Stimulated activated CD4-positive, alpha-beta T cell treated with anti-CD3 and anti-CD28 coated beads, TNF-alpha, amount 100 ng/mL, for 24 hours (primary cell): ENCODE data around the gene TBX15.
"Not testable (repeated sequence)": the region's sequence is repeated elsewhere in the genome, so short reads cannot be mapped to it uniquely, and the experiment has no call there.

Source experiments
- DNase-seq, 3 experiments: peaks; one replicate each; pipeline ENCODE4 v3.0.0-alpha.2; 2020; ENCODE audit warnings: low read depth in 3 of 3

The TBX15 gene

GRCh38 chr1:118958937-118959631 is 29.1 kb downstream of the TBX15 start:
- DNase-seq = no peak

DNA sequence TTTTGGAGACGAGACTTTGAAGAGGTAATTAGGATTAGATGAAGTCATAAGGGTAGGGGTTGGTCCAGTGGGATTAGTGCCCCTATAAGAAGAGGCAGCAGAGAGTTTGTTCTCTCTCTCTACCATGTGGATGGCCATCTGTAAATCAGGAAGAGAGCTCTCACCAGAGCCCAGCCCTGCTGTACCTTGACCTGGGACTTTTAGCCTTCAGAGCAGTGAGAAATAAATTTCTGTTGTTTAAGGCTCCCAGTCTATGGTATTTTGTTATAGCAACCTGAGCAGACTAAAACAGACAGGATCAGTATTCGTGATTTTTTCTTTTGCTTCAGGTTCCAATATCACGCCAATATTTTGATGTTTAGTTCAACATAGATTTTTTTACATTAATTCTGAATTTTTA is 30.0 kb downstream of the TBX15 start:
- DNase-seq = no peak

GRCh38 chr1:118957579-118957978 is 30.6 kb downstream of the TBX15 start:
- not testable (repeated sequence) for DNase-seq

- no peak for DNase-seq
These were observed 33.7 kb downstream of the TBX15 start for GRCh38 chr1:118954301-118954905.

- no peak for DNase-seq
These were observed 36.7 kb downstream of the TBX15 start for GRCh38 chr1:118951270-118951936.

- DNase-seq = no peak
These were observed 38.8 kb downstream of the TBX15 start for GRCh38 chr1:118949315-118949714.

GRCh38 chr1:118948846-118949245 is 39.3 kb downstream of the TBX15 start:
- no peak for DNase-seq

- no peak for DNase-seq
These were observed 39.8 kb downstream of the TBX15 start for GRCh38 chr1:118948351-118948750.

GRCh38 chr1:118947790-118948189 is 40.4 kb downstream of the TBX15 start:
- no peak for DNase-seq

GRCh38 chr1:118947003-118947765 is 41.0 kb downstream of the TBX15 start:
- DNase-seq = no peak

- DNase-seq = no peak
These were observed 42.7 kb downstream of the TBX15 start for GRCh38 chr1:118945489-118945888.

GRCh38 chr1:118944546-118944945 is 43.6 kb downstream of the TBX15 start:
- no peak for DNase-seq

- no peak for DNase-seq
These were observed 44.0 kb downstream of the TBX15 start for GRCh38 chr1:118944133-118944532.

- DNase-seq = no peak
These were observed 47.2 kb downstream of the TBX15 start for GRCh38 chr1:118940957-118941356.

DNA sequence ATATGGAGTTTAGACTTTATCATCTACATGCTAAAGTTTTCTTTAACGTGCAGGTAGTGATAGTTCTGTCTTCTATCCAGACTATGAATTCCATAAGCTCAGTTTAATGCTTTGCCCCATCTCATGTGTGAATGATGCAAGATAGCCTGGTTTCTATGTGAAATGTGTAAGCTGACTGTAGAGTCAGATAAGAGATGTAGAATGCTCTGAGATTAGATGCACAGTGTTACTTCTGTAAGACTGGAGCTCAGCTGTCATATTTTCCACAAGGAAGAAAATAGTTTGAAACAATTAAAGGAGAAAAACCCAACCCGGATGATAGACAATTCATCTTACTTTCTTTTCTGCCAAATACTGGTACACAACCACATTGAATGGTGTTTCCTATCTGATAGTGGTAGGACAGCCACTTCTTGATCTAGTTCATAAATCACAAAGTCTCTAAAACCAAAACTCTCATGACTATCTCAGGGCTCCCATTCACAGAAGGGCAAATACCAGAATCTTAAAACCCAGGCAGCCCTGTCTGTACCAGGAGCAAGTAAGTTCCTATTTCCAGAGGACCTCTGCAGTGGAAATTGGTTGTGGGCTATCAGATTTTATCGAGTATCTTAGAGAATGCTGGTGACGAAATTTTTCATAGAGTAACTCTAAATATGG is 50.6 kb downstream of the TBX15 start:
- no peak for DNase-seq

- no peak for DNase-seq
These were observed 53.4 kb downstream of the TBX15 start for GRCh38 chr1:118934706-118935105.

DNA sequence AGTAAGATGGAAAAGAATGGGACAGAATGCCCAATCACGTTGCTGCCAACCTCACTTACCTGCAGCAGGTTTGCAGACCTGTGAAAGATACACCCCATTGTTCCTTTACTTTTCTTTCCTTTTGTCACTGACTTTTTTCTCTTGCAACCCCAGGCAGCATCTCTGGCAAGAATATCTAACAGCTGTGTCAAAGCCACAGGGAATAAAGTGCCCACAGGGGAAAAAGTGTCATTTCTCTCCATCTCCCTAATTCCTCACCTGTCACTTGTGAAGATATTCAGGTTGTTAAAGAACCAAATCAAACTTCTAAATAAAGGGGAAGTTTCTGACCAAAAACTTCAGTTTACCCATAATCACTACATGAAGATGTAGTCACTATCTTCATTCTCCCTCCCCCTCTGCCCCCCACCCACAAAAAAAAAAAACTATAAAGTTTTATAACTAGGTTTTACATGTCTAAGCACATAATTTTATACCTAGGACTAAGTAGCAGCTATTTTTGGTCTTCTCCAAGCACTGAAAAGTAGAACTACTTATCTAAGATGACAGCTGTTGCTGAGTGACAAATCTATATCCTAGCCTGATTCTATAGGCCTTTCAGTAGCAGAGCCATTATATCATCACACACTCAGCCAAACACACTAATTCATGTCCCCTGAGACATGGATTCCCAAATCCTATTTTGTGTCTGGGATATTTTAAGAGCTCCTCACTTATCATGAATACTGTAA is 54.9 kb downstream of the TBX15 start:
- DNase-seq = no peak

- no peak for DNase-seq
These were observed 56.3 kb downstream of the TBX15 start for GRCh38 chr1:118931876-118932275.

DNA sequence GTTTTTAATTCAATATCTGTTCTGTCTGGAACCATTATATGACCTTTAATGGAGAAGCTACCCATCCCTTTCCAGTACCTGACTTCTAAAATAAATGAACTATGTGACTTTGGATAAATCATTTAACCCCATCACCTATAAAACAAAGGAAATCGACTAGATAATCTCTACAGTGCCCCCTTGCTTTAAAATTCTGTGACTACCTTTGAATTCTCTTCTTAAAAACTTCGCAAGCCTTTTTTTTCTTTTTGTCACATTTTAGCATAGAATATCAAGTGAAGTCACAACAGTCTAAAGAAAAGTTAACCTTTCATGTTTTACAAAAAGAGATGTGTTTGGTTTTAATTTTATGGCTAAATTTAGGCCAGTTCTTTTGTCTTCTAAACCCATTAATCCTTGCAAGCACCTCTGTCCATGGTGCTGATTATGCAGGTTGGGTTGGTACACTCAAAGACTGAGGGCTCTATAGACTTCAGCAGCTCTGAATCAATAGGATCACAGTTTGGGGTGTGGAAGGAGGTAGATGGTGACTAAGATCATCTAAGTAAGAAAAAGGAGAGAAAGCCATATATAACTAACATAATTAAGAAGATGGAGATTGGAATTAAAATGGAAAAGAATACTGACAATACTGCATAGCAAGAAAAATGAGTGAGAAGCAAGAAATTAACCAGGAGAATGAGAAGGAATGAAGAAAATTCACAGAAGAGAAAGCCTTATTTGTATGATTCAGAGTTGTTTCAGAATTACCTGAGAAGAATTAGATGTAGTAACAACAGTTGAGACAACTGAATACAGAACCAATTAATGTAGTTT is 59.2 kb downstream of the TBX15 start:
- no peak for DNase-seq
